H1 (cell line): ENCODE measurements around the gene IL7R.

Source experiments
- CHD2 ChIP-seq: IDR thresholded peaks from 2 replicates; pipeline ENCODE4 v1.6.1; 2012; ENCODE audit warnings: low read length, improper control_type of control experiment
- CTCF ChIP-seq, 3 experiments: IDR thresholded peaks; 1 replicate in 2 of 3; 2 replicates in 1 of 3; pipeline versions ENCODE4 v1.5.1 to v1.6.1; 2011; ENCODE audit warnings: low read length in 3 of 3, mild to moderate bottlenecking in 3 of 3, inconsistent platforms in 2 of 3, low read depth in 1 of 3, moderate library complexity in 1 of 3; ENCODE audit not compliant: insufficient read depth in 1 of 3; ENCODE audit errors: control extremely low read depth in 1 of 3
- HDAC6 ChIP-seq: IDR thresholded peaks from one replicate; pipeline ENCODE4 v1.7.1; 2012; ENCODE audit warnings: low read depth, mild to moderate bottlenecking, inconsistent platforms, low read length, moderate library complexity
- MAFK ChIP-seq: IDR thresholded peaks from 2 replicates; pipeline ENCODE4 v1.6.1; 2012; ENCODE audit warnings: low read depth, mild to moderate bottlenecking, improper control_type of control experiment, low read length
- POLR2A ChIP-seq, 2 experiments: IDR thresholded peaks; 1 replicate in 1 of 2; 2 replicates in 1 of 2; pipeline ENCODE4 v1.6.1; 2011; ENCODE audit warnings: low read depth in 2 of 2, low read length in 2 of 2, mild to moderate bottlenecking in 2 of 2; ENCODE audit errors: control extremely low read depth in 1 of 2
- POLR2AphosphoS5 ChIP-seq: IDR thresholded peaks from 2 replicates; pipeline ENCODE4 v1.6.1; 2011; ENCODE audit warnings: low read depth, low read length
- RFX5 ChIP-seq: IDR thresholded peaks from 2 replicates; pipeline ENCODE4 v1.6.1; 2011; ENCODE audit warnings: low read depth, low read length, improper control_type of control experiment, borderline replicate concordance
- SUZ12 ChIP-seq: fragments of 200-600 bp; sonication (generic); IDR thresholded peaks from 2 replicates; pipeline ENCODE4 v1.6.1; 2012; ENCODE audit warnings: mild to moderate bottlenecking, inconsistent platforms, low read length, moderate library complexity, mixed read lengths
- TF ChIP-seq, protein P1 (sequence below): IDR thresholded peaks from 2 replicates; pipeline ENCODE4 v1.6.1; 2011; ENCODE audit warnings: low read length, improper control_type of control experiment

- no peak for TF ChIP-seq CHD2
- TF ChIP-seq CTCF (IDR thresholded peaks at IDR 0.05; ENCODE audit: control extremely low read depth in 1 of 3, insufficient read depth in 1 of 3, low read depth in 1 of 3, low read length in 3 of 3): no peak
- TF ChIP-seq POLR2AphosphoS5: no peak
- TF ChIP-seq, protein P1, sequence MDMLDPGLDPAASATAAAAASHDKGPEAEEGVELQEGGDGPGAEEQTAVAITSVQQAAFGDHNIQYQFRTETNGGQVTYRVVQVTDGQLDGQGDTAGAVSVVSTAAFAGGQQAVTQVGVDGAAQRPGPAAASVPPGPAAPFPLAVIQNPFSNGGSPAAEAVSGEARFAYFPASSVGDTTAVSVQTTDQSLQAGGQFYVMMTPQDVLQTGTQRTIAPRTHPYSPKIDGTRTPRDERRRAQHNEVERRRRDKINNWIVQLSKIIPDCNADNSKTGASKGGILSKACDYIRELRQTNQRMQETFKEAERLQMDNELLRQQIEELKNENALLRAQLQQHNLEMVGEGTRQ: no peak
- no peak for TF ChIP-seq MAFK
- TF ChIP-seq POLR2A (IDR thresholded peaks at IDR 0.05; ENCODE audit: control extremely low read depth in 1 of 2, low read depth in 2 of 2, low read length in 2 of 2): no peak
- TF ChIP-seq HDAC6: no peak
- TF ChIP-seq RFX5: no peak
- TF ChIP-seq SUZ12: no peak
These were observed 5.0 kb downstream of the IL7R start for GRCh38 chr5:35861718-35862117.
